ENCODE measurements around the gene ZNF549. TPM values are rescaled to one million over a fixed set of nuclear protein-coding genes. Genes with fewer than 3 reads are reported as not detected.

Gene ZNF549
- total and polyA plus RNA-seq, 2 of the 8 experiments (the other 6 are each of a cell fraction or from before 2014, with no cell fraction given), result 4.3 to 9.7 TPM

GRCh38 chr19:57578487-57579205, 51.5 kb downstream of the ZNF549 start, which contains the start of gene ZNF416 (continued):
- TF ChIP-seq YY1 (IDR thresholded peaks at IDR 0.05; ENCODE audit: low read depth, low read length) (no peak; the same call in 1 of the 2 replicates), SP2 (IDR thresholded peaks at IDR 0.05; ENCODE audit: low read length) (peak; percentile 52; the same call in 1 of the 2 replicates), SP1 (IDR thresholded peaks at IDR 0.05; ENCODE audit: low read depth, low read length) (peak; percentile 82), SP4 (IDR thresholded peaks at IDR 0.05; ENCODE audit: low read length) (no peak; the same call in 1 of the 2 replicates), EZH2 (IDR thresholded peaks at IDR 0.05; ENCODE audit: low read depth, low read length, severe bottlenecking) (no peak)

Data from H1 (cell line).